ENCODE data around the gene JMJD8. TPM values are rescaled to one million over a fixed set of nuclear protein-coding genes. Genes with fewer than 3 reads are reported as not detected.

The JMJD8 gene
- total and polyA plus RNA-seq, 10 of the 15 experiments (the other 5 are each of a cell fraction or from before 2014, with no cell fraction given), result 1.00 to 50.4 (median 30.7) TPM

- H3K4me1 ChIP-seq (ENCODE audit: control insufficient read depth, insufficient read depth, low read length), result peaks cover 9% of the 10 kb centered on the region
- WGBS (ENCODE audit: insufficient coverage, insufficient replicate concordance, low lambda C conversion rate, missing lambda C conversion rate), result 88% methylated on average over 31 of the region's 32 CpGs
- SMC1A ChIA-PET (ENCODE audit: uncharacterized antibody, unreplicated experiment), result no interaction called here
- CTCF ChIA-PET, result no interaction called here
- FAIRE-seq (no peak), ATAC-seq (no peak), DNase-seq (ENCODE audit: low read depth, low spot score) (no peak)
- intact Hi-C loops (cut with micrococcal nuclease; ENCODE audit: unreplicated experiment), result no loop called here
- H3K27ac ChIP-seq (ENCODE audit: control insufficient read depth, insufficient read depth), result no peak overlapping the region
- no TSS peak for BruUV-seq (replicated peaks)
- no peaks in the 10 kb centered on the region for H4K20me1 ChIP-seq (ENCODE audit: control insufficient read depth, insufficient read depth)
- H3K4me3 ChIP-seq, result no peak overlapping the region
- H3K9ac ChIP-seq (ENCODE audit: control insufficient read depth, insufficient read depth, low read length), result no peak overlapping the region
- POLR2A ChIA-PET, result interaction anchor here (1.2 kb wide), 1 partner anchor 8 kb away, joined by 3 read pairs; no protein-coding TSS in a partner anchor
- H3K27me3 ChIP-seq (replicated peaks in 1 of 2; ENCODE audit: control insufficient read depth in 2 of 2, insufficient read depth in 2 of 2, low read length in 1 of 2), result no peaks in the 10 kb centered on the region
- H3K36me3 ChIP-seq (ENCODE audit: control insufficient read depth in 2 of 2, insufficient read depth in 2 of 2, low read length in 1 of 2), result no peaks in the 10 kb centered on the region; a peak in 2 of 4 replicates
- no peak overlapping the region for H2AFZ ChIP-seq (ENCODE audit: control insufficient read depth, low read depth, low read length)
- H3K9me3 ChIP-seq (replicated peaks; ENCODE audit: control insufficient read depth, insufficient read depth, low read length), result no peaks in the 10 kb centered on the region
- peaks cover 45% of the 10 kb centered on the region for H3K79me2 ChIP-seq (ENCODE audit: control insufficient read depth, insufficient read depth, low read length)
- in situ Hi-C loops (cut with MboI), result no loop called here
- H3K4me2 ChIP-seq (ENCODE audit: control insufficient read depth, insufficient read depth), result no peak overlapping the region
- RAD21 ChIA-PET (ENCODE audit: unreplicated experiment), result no interaction called here
- TF ChIP-seq LARP7 (IDR thresholded peaks at IDR 0.05) (no peak), SMARCA5 (IDR thresholded peaks at IDR 0.05) (no peak), IRF4 (IDR thresholded peaks at IDR 0.05; ENCODE audit: low read depth, low read length) (no peak), EP300 (IDR thresholded peaks at IDR 0.05; ENCODE audit: borderline replicate concordance in 1 of 2, control insufficient read depth in 1 of 2, low read depth in 2 of 2, low read length in 2 of 2) (no peak), USF1 (IDR thresholded peaks at IDR 0.05; ENCODE audit: borderline replicate concordance, extremely low read length, insufficient read depth, low read depth, low read length) (no peak), KLF5 (IDR thresholded peaks at IDR 0.05; ENCODE audit: partially characterized antibody) (no peak), ZNF274 (IDR thresholded peaks at IDR 0.05; ENCODE audit: insufficient read depth, insufficient read length) (no peak), MTA3 (IDR thresholded peaks at IDR 0.05; ENCODE audit: borderline replicate concordance, low read length) (no peak), MEF2A (IDR thresholded peaks at IDR 0.05; ENCODE audit: insufficient read depth, low read depth, low read length) (no peak), HDGF (IDR thresholded peaks at IDR 0.05) (no peak), ASH2L (IDR thresholded peaks at IDR 0.05; ENCODE audit: borderline replicate concordance, low read depth) (no peak), FOXM1 (IDR thresholded peaks at IDR 0.05; ENCODE audit: low read depth, low read length) (no peak), POLR2A (IDR thresholded peaks at IDR 0.05; ENCODE audit: low read depth, low read length) (no peak; the same call in 1 of the 2 replicates), EZH2 (IDR thresholded peaks at IDR 0.05; ENCODE audit: borderline replicate concordance, control insufficient read depth, low read depth, low read length) (no peak)
- TF ChIP-seq, protein P1, sequence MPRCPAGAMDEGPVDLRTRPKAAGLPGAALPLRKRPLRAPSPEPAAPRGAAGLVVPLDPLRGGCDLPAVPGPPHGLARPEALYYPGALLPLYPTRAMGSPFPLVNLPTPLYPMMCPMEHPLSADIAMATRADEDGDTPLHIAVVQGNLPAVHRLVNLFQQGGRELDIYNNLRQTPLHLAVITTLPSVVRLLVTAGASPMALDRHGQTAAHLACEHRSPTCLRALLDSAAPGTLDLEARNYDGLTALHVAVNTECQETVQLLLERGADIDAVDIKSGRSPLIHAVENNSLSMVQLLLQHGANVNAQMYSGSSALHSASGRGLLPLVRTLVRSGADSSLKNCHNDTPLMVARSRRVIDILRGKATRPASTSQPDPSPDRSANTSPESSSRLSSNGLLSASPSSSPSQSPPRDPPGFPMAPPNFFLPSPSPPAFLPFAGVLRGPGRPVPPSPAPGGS (IDR thresholded peaks at IDR 0.05; ENCODE audit: borderline replicate concordance, insufficient read depth, low read depth, low read length, poor library complexity, severe bottlenecking), result no peak
- TF ChIP-seq, protein P2, sequence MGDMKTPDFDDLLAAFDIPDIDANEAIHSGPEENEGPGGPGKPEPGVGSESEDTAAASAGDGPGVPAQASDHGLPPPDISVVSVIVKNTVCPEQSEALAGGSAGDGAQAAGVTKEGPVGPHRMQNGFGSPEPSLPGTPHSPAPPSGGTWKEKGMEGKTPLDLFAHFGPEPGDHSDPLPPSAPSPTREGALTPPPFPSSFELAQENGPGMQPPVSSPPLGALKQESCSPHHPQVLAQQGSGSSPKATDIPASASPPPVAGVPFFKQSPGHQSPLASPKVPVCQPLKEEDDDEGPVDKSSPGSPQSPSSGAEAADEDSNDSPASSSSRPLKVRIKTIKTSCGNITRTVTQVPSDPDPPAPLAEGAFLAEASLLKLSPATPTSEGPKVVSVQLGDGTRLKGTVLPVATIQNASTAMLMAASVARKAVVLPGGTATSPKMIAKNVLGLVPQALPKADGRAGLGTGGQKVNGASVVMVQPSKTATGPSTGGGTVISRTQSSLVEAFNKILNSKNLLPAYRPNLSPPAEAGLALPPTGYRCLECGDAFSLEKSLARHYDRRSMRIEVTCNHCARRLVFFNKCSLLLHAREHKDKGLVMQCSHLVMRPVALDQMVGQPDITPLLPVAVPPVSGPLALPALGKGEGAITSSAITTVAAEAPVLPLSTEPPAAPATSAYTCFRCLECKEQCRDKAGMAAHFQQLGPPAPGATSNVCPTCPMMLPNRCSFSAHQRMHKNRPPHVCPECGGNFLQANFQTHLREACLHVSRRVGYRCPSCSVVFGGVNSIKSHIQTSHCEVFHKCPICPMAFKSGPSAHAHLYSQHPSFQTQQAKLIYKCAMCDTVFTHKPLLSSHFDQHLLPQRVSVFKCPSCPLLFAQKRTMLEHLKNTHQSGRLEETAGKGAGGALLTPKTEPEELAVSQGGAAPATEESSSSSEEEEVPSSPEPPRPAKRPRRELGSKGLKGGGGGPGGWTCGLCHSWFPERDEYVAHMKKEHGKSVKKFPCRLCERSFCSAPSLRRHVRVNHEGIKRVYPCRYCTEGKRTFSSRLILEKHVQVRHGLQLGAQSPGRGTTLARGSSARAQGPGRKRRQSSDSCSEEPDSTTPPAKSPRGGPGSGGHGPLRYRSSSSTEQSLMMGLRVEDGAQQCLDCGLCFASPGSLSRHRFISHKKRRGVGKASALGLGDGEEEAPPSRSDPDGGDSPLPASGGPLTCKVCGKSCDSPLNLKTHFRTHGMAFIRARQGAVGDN (IDR thresholded peaks at IDR 0.05), result no peak
These were observed 38.1 kb downstream of the JMJD8 start for GRCh38 chr16:645852-646678.
